Upper lobe of right lung (tissue), 1 donor: ENCODE data around the gene STAT5B. TPM values are rescaled to one million over a fixed set of nuclear protein-coding genes. Genes with fewer than 3 reads are reported as not detected.

Experiments used
- ATAC-seq: fragments of 200-7000 bp; cut with Tn5 transposase; one replicate; pipeline ENCODE4 v1.9.1; 2020; ENCODE audit warnings: mild to moderate bottlenecking, moderate library complexity
- DNase-seq: peaks from one replicate; pipeline ENCODE4 v3.0.0-alpha.2; 2020
- H3K27ac ChIP-seq: fragments of 200-600 bp; one replicate; pipeline ENCODE4 v1.8.0; 2022
- H3K27me3 ChIP-seq: fragments of 200-600 bp; one replicate; pipeline ENCODE4 v1.8.0; 2022; ENCODE audit warnings: mild to moderate bottlenecking
- H3K36me3 ChIP-seq: fragments of 200-600 bp; one replicate; pipeline ENCODE4 v1.8.0; 2022
- H3K4me1 ChIP-seq: fragments of 200-600 bp; one replicate; pipeline ENCODE4 v1.8.0; 2022
- H3K4me3 ChIP-seq: fragments of 200-600 bp; one replicate; pipeline ENCODE4 v1.8.0; 2022; ENCODE audit warnings: mild to moderate bottlenecking
- H3K9me3 ChIP-seq: fragments of 200-600 bp; one replicate; pipeline ENCODE4 v1.8.0; 2022
- CTCF ChIP-seq: fragments of 200-600 bp; IDR thresholded peaks from one replicate; pipeline ENCODE4 v1.8.0; 2022; ENCODE audit warnings: antibody characterized with exemption
- intact Hi-C: fragments of 100-400 bp; cut with DNase I; formaldehyde crosslinking; loops from one replicate; pipeline ENCODE4 v1.11.0; 2022
- total RNA-seq: library from RNA; stranded (reverse); fragmentation: NEBNext Ultra II Directional; extraction: Animal tissue kit (Norgen Biotek cat#: 25700); gene quantifications from one replicate; pipeline ENCODE4 v1.2.1, GENCODE V29; 2021
- donor health status: DM: no; HTN: yes; CAD: no; lungs with severe emphysema.

Gene STAT5B
- total RNA-seq, 1 donor from 2014 or later: 71.0 TPM

- H3K9me3 ChIP-seq: no peaks in the 10 kb centered on the region
- no peak overlapping the region for H3K27ac ChIP-seq
- H3K27me3 ChIP-seq: no peaks in the 10 kb centered on the region
- peak; percentile 11 for ATAC-seq
- intact Hi-C loops: no loop called here
- DNase-seq: peak; percentile 40
- H3K4me1 ChIP-seq: peaks cover 5% of the 10 kb centered on the region
- no peak for TF ChIP-seq CTCF
- no peak overlapping the region for H3K4me3 ChIP-seq
- peaks cover 40% of the 10 kb centered on the region for H3K36me3 ChIP-seq
Observed at GRCh38 chr17:42294469-42295398, 18.5 kb upstream of the STAT5B start.

- H3K36me3 ChIP-seq: peaks cover 29% of the 10 kb centered on the region
- no peaks in the 10 kb centered on the region for H3K27me3 ChIP-seq
- ATAC-seq (no peak), DNase-seq (peak; percentile 44)
- H3K4me3 ChIP-seq: no peak overlapping the region
- H3K4me1 ChIP-seq: peaks cover 24% of the 10 kb centered on the region
- no peaks in the 10 kb centered on the region for H3K9me3 ChIP-seq
- no peak for TF ChIP-seq CTCF
- intact Hi-C loops: no loop called here
- no peak overlapping the region for H3K27ac ChIP-seq
Observed at GRCh38 chr17:42291129-42291528, 14.9 kb upstream of the STAT5B start.

- Histone ChIP-seq H3K4me3 (no peak overlapping the region), H3K27me3 (no peaks in the 10 kb centered on the region), H3K27ac (no peak overlapping the region), H3K36me3 (peaks cover 24% of the 10 kb centered on the region), H3K4me1 (peaks cover 25% of the 10 kb centered on the region), H3K9me3 (no peaks in the 10 kb centered on the region)
- intact Hi-C loops: no loop called here
- ATAC-seq: no peak
- no peak for TF ChIP-seq CTCF
- DNase-seq: peak; percentile 12
Observed at GRCh38 chr17:42290577-42290976, 14.4 kb upstream of the STAT5B start.

- peaks cover 25% of the 10 kb centered on the region for H3K4me1 ChIP-seq
- H3K9me3 ChIP-seq: no peaks in the 10 kb centered on the region
- intact Hi-C loops: no loop called here
- H3K27ac ChIP-seq: peak overlapping the region; percentile 93
- ATAC-seq (peak; percentile 27), DNase-seq (peak; percentile 65)
- peaks cover 16% of the 10 kb centered on the region for H3K36me3 ChIP-seq
- peak overlapping the region; percentile 71 for H3K4me3 ChIP-seq
- no peaks in the 10 kb centered on the region for H3K27me3 ChIP-seq
- no peak for TF ChIP-seq CTCF
Observed at GRCh38 chr17:42289611-42290181, 13.5 kb upstream of the STAT5B start.

GRCh38 chr17:42288803-42289610, 12.8 kb upstream of the STAT5B start:
- Histone ChIP-seq H3K4me1 (peaks cover 25% of the 10 kb centered on the region), H3K27ac (peak overlapping the region; percentile 93), H3K4me3 (peak overlapping the region; percentile 71), H3K9me3 (no peaks in the 10 kb centered on the region), H3K27me3 (no peaks in the 10 kb centered on the region), H3K36me3 (peaks cover 15% of the 10 kb centered on the region)
- peak; percentile 74 for DNase-seq
- no peak for TF ChIP-seq CTCF
- ATAC-seq: peak; percentile 9
- intact Hi-C loops: no loop called here
